Epithelial cell of prostate (primary cell): Measurements from ENCODE around the gene CKS2.
"Not testable (repeated sequence)": the region's sequence is repeated elsewhere in the genome, so short reads cannot be mapped to it uniquely, and the experiment has no call there.

Experiments used
- DNase-seq: peaks from one replicate; pipeline ENCODE4 v3.0.0-alpha.2; 2011; ENCODE audit warnings: low read depth, low spot score
- H3K27ac ChIP-seq: fragments of 450-650 bp; 2 replicates; pipeline ENCODE4 v1.5.1; 2017; ENCODE audit warnings: mild to moderate bottlenecking

The CKS2 gene

GRCh38 chr9:89309608-89310474 is 1.2 kb upstream of the CKS2 start:
- peak overlapping the region; percentile 94 for H3K27ac ChIP-seq
- no peak for DNase-seq

- H3K27ac ChIP-seq: peak overlapping the region; percentile 98
- no peak for DNase-seq
Measured at GRCh38 chr9:89311346-89312221, 589 bp downstream of the CKS2 start.

- no peak for DNase-seq
Measured at GRCh38 chr9:89312222-89312571, 1.2 kb downstream of the CKS2 start.

GRCh38 chr9:89313842-89314241 is 2.8 kb downstream of the CKS2 start:
- DNase-seq: no peak
- H3K27ac ChIP-seq: peak overlapping the region; percentile 98

More at GRCh38 chr9:89312222-89312571, 1.2 kb downstream of the CKS2 start:
- H3K27ac ChIP-seq: peak overlapping the region; percentile 98

GRCh38 chr9:89314955-89315354 is 4.0 kb downstream of the CKS2 start:
- H3K27ac ChIP-seq: peak overlapping the region; percentile 98
- no peak for DNase-seq

- no peak for DNase-seq
- H3K27ac ChIP-seq: peak overlapping the region; percentile 98
Measured at GRCh38 chr9:89315482-89315881, 4.5 kb downstream of the CKS2 start.

GRCh38 chr9:89317282-89317681 is 6.3 kb downstream of the CKS2 start:
- no peak for DNase-seq
- H3K27ac ChIP-seq: peak overlapping the region; percentile 98

GRCh38 chr9:89318123-89319014 is 7.4 kb downstream of the CKS2 start, which contains the start of gene SECISBP2:
SECISBP2 (plus strand) TSS chr9:89318500; CDS start chr9:89318577, 77 bp downstream.
- DNase-seq: peak; percentile 83
- H3K27ac ChIP-seq: peak within 1 kb of the TSS; percentile 98

GRCh38 chr9:89319015-89319905 is 8.3 kb downstream of the CKS2 start:
- DNase-seq: no peak

GRCh38 chr9:89323390-89323789 is 12.4 kb downstream of the CKS2 start:
- no peak overlapping the region for H3K27ac ChIP-seq
- no peak for DNase-seq

More at GRCh38 chr9:89319015-89319905, 8.3 kb downstream of the CKS2 start:
- peak overlapping the region; percentile 98 for H3K27ac ChIP-seq

GRCh38 chr9:89325733-89326132 is 14.7 kb downstream of the CKS2 start:
- H3K27ac ChIP-seq: no peak overlapping the region
- no peak for DNase-seq

- H3K27ac ChIP-seq: no peak overlapping the region
- DNase-seq: no peak
Measured at GRCh38 chr9:89328064-89328463, 17.1 kb downstream of the CKS2 start.

GRCh38 chr9:89329917-89330316 is 18.9 kb downstream of the CKS2 start:
- H3K27ac ChIP-seq: no peak overlapping the region
- no peak for DNase-seq

GRCh38 chr9:89330513-89330912 is 19.5 kb downstream of the CKS2 start:
- no peak for DNase-seq
- H3K27ac ChIP-seq: no peak overlapping the region

- DNase-seq: no peak
- no peak overlapping the region for H3K27ac ChIP-seq
Measured at GRCh38 chr9:89339807-89340206, 28.8 kb downstream of the CKS2 start.

GRCh38 chr9:89340332-89340731 is 29.3 kb downstream of the CKS2 start:
- no peak overlapping the region for H3K27ac ChIP-seq
- no peak for DNase-seq

- no peak overlapping the region for H3K27ac ChIP-seq
Measured at GRCh38 chr9:89342213-89342612, 31.2 kb downstream of the CKS2 start.

GRCh38 chr9:89342948-89343347 is 32.0 kb downstream of the CKS2 start:
- H3K27ac ChIP-seq: no peak overlapping the region
- DNase-seq: no peak

More at GRCh38 chr9:89342213-89342612, 31.2 kb downstream of the CKS2 start:
- no peak for DNase-seq

GRCh38 chr9:89343812-89344211 is 32.8 kb downstream of the CKS2 start:
- not testable (repeated sequence) for H3K27ac ChIP-seq, DNase-seq
